AG10803 (cell line): ENCODE results near the gene RRBP1.

Experiments used
- DNase-seq: peaks from one replicate; pipeline ENCODE4 v3.0.0; 2010; ENCODE audit warnings: low read depth
- H3K4me3 ChIP-seq: 2 replicates; pipeline ENCODE4 v1.5.1; 2011; ENCODE audit warnings: mild to moderate bottlenecking, low read length, control low read depth
- CTCF ChIP-seq: conservative IDR thresholded peaks from 2 replicates; pipeline ENCODE4 v1.5.1; 2011; ENCODE audit warnings: mild to moderate bottlenecking, low read length, control low read depth, inconsistent platforms

Gene RRBP1

GRCh38 chr20:17682103-17682888 is at the start of gene RRBP1:
RRBP1 (minus strand) TSS chr20:17682242; CDS start chr20:17660507, 21,735 bp downstream.
- peak; percentile 73 for TF ChIP-seq CTCF
- DNase-seq, result peak; percentile 98
- H3K4me3 ChIP-seq, result peak within 1 kb of the TSS; percentile 80

- no peak for TF ChIP-seq CTCF
- no peak overlapping the region for H3K4me3 ChIP-seq
- no peak for DNase-seq
Measured at GRCh38 chr20:17731233-17731632, 49.2 kb upstream of the RRBP1 start.

- H3K4me3 ChIP-seq, result no peak overlapping the region
- TF ChIP-seq CTCF, result no peak
- DNase-seq, result no peak
Measured at GRCh38 chr20:17730071-17730470, 48.0 kb upstream of the RRBP1 start.

- no peak for TF ChIP-seq CTCF
- no peak overlapping the region for H3K4me3 ChIP-seq
- DNase-seq, result no peak
Measured at GRCh38 chr20:17728074-17728473, 46.0 kb upstream of the RRBP1 start.

- DNase-seq, result no peak
- no peak for TF ChIP-seq CTCF
- H3K4me3 ChIP-seq, result no peak overlapping the region
Measured at GRCh38 chr20:17727351-17727750, 45.3 kb upstream of the RRBP1 start.

- no peak overlapping the region for H3K4me3 ChIP-seq
- no peak for TF ChIP-seq CTCF
- no peak for DNase-seq
Measured at GRCh38 chr20:17726902-17727301, 44.9 kb upstream of the RRBP1 start.

- H3K4me3 ChIP-seq, result no peak overlapping the region
- DNase-seq, result no peak
- TF ChIP-seq CTCF, result no peak
Measured at GRCh38 chr20:17725094-17725835, 43.2 kb upstream of the RRBP1 start.
